Measurements from ENCODE around the gene TTC6.

TTC6 gene

GRCh38 chr14:37585101-37585511 is 10.3 kb upstream of the TTC6 start:
- no peak for DNase-seq

GRCh38 chr14:37585971-37586796 is 9.2 kb upstream of the TTC6 start:
- DNase-seq = no peak

GRCh38 chr14:37586797-37587130 is 8.7 kb upstream of the TTC6 start:
- no peak for DNase-seq

GRCh38 chr14:37587131-37587803 is 8.2 kb upstream of the TTC6 start:
- DNase-seq = no peak

- no peak for DNase-seq
Observed at GRCh38 chr14:37587881-37588666, 7.4 kb upstream of the TTC6 start.

- peak; percentile 39 for DNase-seq
Observed at GRCh38 chr14:37588667-37588955, 6.8 kb upstream of the TTC6 start.

- no peak for DNase-seq
Observed at GRCh38 chr14:37588956-37589714, 6.3 kb upstream of the TTC6 start.

- DNase-seq = no peak
Observed at GRCh38 chr14:37589715-37590427, 5.6 kb upstream of the TTC6 start.

- DNase-seq = peak; percentile 61
Observed at GRCh38 chr14:37590428-37591139, 4.8 kb upstream of the TTC6 start.

GRCh38 chr14:37591311-37591940 is 4.0 kb upstream of the TTC6 start:
- peak; percentile 72 for DNase-seq

GRCh38 chr14:37591941-37592481 is 3.4 kb upstream of the TTC6 start:
- peak; percentile 67 for DNase-seq

GRCh38 chr14:37592482-37593408 is 2.7 kb upstream of the TTC6 start:
- DNase-seq = peak; percentile 27

GRCh38 chr14:37593511-37594237 is 1.8 kb upstream of the TTC6 start:
- peak; percentile 71 for DNase-seq

- DNase-seq = peak; percentile 89
Observed at GRCh38 chr14:37594238-37594970, 1.0 kb upstream of the TTC6 start.

GRCh38 chr14:37595809-37596621 is 586 bp downstream of the TTC6 start:
- peak; percentile 93 for DNase-seq

GRCh38 chr14:37596790-37597472 is 1.5 kb downstream of the TTC6 start:
- peak; percentile 26 for DNase-seq

- DNase-seq = no peak
Observed at GRCh38 chr14:37597538-37597913, 2.1 kb downstream of the TTC6 start.

Measured in NCI-H526 treated with DMSO at 0.1 percent for 48 hours (cell line).